HUES6 (cell line): ENCODE measurements around the gene ZSCAN9.

Source experiments
- H3K27ac ChIP-seq: 2 replicates; pipeline ENCODE4 v1.7.0; 2013; ENCODE audit warnings: low read depth, mild to moderate bottlenecking, low read length, inconsistent platforms
- H3K27me3 ChIP-seq: 2 replicates; pipeline ENCODE4 v1.6.1; 2013; ENCODE audit warnings: low read length; ENCODE audit not compliant: control insufficient read depth, insufficient read depth
- H3K36me3 ChIP-seq: 2 replicates; pipeline ENCODE4 v1.6.1; 2013; ENCODE audit warnings: low read length; ENCODE audit not compliant: control insufficient read depth, insufficient read depth
- H3K4me1 ChIP-seq: 2 replicates; pipeline ENCODE4 v1.6.1; 2013; ENCODE audit warnings: low read length; ENCODE audit not compliant: control insufficient read depth, insufficient read depth
- H3K4me3 ChIP-seq: 2 replicates; pipeline ENCODE4 v1.5.1; 2013; ENCODE audit warnings: low read depth, low read length
- H3K9ac ChIP-seq: one replicate; pipeline ENCODE4 v1.6.1; 2013; ENCODE audit warnings: mild to moderate bottlenecking, low read length
- H3K9me3 ChIP-seq: 2 replicates; pipeline ENCODE4 v1.6.1; 2013; ENCODE audit warnings: low read depth, low read length; ENCODE audit not compliant: control insufficient read depth, insufficient read depth

Gene ZSCAN9

GRCh38 chr6:28267695-28268059 lies 42.6 kb downstream of the ZSCAN9 start:
- Histone ChIP-seq H3K4me1 (0 out of 2 replicates have a peak, but pooled peaks cover 3% of the 10 kb centered on the region), H3K27ac (no peak overlapping the region), H3K27me3 (no peaks in the 10 kb centered on the region; the same call in 1 of the 2 replicates), H3K4me3 (peak overlapping the region; percentile 84), H3K9me3 (no peaks in the 10 kb centered on the region), H3K36me3 (peaks cover 10% of the 10 kb centered on the region), H3K9ac (peak overlapping the region; percentile 79)

GRCh38 chr6:28269492-28269891 lies 44.4 kb downstream of the ZSCAN9 start:
- peaks cover 26% of the 10 kb centered on the region for H3K36me3 ChIP-seq
- H3K9me3 ChIP-seq: no peaks in the 10 kb centered on the region
- H3K9ac ChIP-seq: peak overlapping the region; percentile 8
- H3K4me1 ChIP-seq: 0 out of 2 replicates have a peak, but pooled peaks cover 3% of the 10 kb centered on the region
- H3K4me3 ChIP-seq: no peak overlapping the region
- no peak overlapping the region for H3K27ac ChIP-seq
- no peaks in the 10 kb centered on the region for H3K27me3 ChIP-seq

- Histone ChIP-seq H3K4me1 (no peaks in the 10 kb centered on the region), H3K4me3 (no peak overlapping the region), H3K36me3 (peaks cover 51% of the 10 kb centered on the region), H3K9me3 (no peaks in the 10 kb centered on the region), H3K27me3 (no peaks in the 10 kb centered on the region), H3K27ac (no peak overlapping the region), H3K9ac (no peak overlapping the region)
These were observed 49.8 kb downstream of the ZSCAN9 start for GRCh38 chr6:28274888-28275287.

GRCh38 chr6:28277746-28278145 lies 52.7 kb downstream of the ZSCAN9 start:
- H3K36me3 ChIP-seq: peaks cover 41% of the 10 kb centered on the region

GRCh38 chr6:28280595-28281287 lies 55.7 kb downstream of the ZSCAN9 start:
- Histone ChIP-seq H3K27ac (no peak overlapping the region), H3K4me1 (no peaks in the 10 kb centered on the region), H3K9me3 (no peaks in the 10 kb centered on the region), H3K9ac (no peak overlapping the region), H3K36me3 (peaks cover 34% of the 10 kb centered on the region), H3K27me3 (no peaks in the 10 kb centered on the region), H3K4me3 (peak overlapping the region; percentile 85)

More at GRCh38 chr6:28277746-28278145, 52.7 kb downstream of the ZSCAN9 start:
- Histone ChIP-seq H3K4me1 (no peaks in the 10 kb centered on the region), H3K9ac (no peak overlapping the region), H3K27ac (no peak overlapping the region), H3K4me3 (no peak overlapping the region), H3K27me3 (no peaks in the 10 kb centered on the region), H3K9me3 (no peaks in the 10 kb centered on the region)

GRCh38 chr6:28281288-28282064 lies 56.4 kb downstream of the ZSCAN9 start, which contains the start of gene PGBD1:
PGBD1 (plus strand) TSS chr6:28281572; CDS start chr6:28283814, 2,242 bp downstream.
- no peaks in the 10 kb centered on the region for H3K9me3 ChIP-seq
- H3K9ac ChIP-seq: peak within 1 kb of the TSS; percentile 73
- H3K27ac ChIP-seq: no peak within 1 kb of the TSS; the same call in 1 of the 2 replicates

GRCh38 chr6:28282926-28283325 lies 57.9 kb downstream of the ZSCAN9 start:
- no peak overlapping the region for H3K9ac ChIP-seq
- peak overlapping the region; percentile 85; the same call in 1 of the 2 replicates for H3K4me3 ChIP-seq
- H3K27ac ChIP-seq: no peak overlapping the region
- no peaks in the 10 kb centered on the region for H3K4me1 ChIP-seq
- peaks cover 41% of the 10 kb centered on the region for H3K36me3 ChIP-seq
- H3K9me3 ChIP-seq: no peaks in the 10 kb centered on the region
- H3K27me3 ChIP-seq: no peaks in the 10 kb centered on the region

More at GRCh38 chr6:28281288-28282064, 56.4 kb downstream of the ZSCAN9 start, which contains the start of gene PGBD1:
- H3K4me1 ChIP-seq: no peaks in the 10 kb centered on the region
- H3K27me3 ChIP-seq: no peaks in the 10 kb centered on the region
- peaks cover 34% of the 10 kb centered on the region for H3K36me3 ChIP-seq
- peak within 1 kb of the TSS; percentile 85 for H3K4me3 ChIP-seq
